Motor neuron (in vitro differentiated cells): ENCODE results near the gene CASK. TPM values are rescaled to one million over a fixed set of nuclear protein-coding genes. Genes with fewer than 3 reads are reported as not detected.
A peak's percentile ranks its signal among the peaks of the same experiment; 100 is the strongest.

Source experiments
- ATAC-seq, 8 experiments: fragments of 200-7000 bp; cut with Tn5 transposase; replicated peaks in 6 of 8; 2 replicates each; pipeline ENCODE4 v1.8.0; 2021; ENCODE audit warnings: mild to moderate bottlenecking in 8 of 8, moderate library complexity in 8 of 8
- H3K27ac ChIP-seq, 2 donors: fragments of 250-450 bp; sonication (Bioruptor Pico); 2 replicates each; pipeline ENCODE4 v1.9.0; 2021; ENCODE audit warnings: antibody characterized with exemption in 2 of 2, mild to moderate bottlenecking in 2 of 2, moderate library complexity in 1 of 2
- H3K4me1 ChIP-seq, 2 donors: fragments of 250-450 bp; sonication (Bioruptor Pico); replicated peaks in 1 of 2; 2 replicates each; pipeline ENCODE4 v1.6.1; 2021; ENCODE audit warnings: antibody characterized with exemption in 2 of 2, mild to moderate bottlenecking in 2 of 2, moderate library complexity in 1 of 2
- H3K4me3 ChIP-seq, 5 donors: fragments of 250-450 bp; sonication (Bioruptor Pico); 2 replicates each; pipeline ENCODE4 v1.9.0; 2021; ENCODE audit warnings: antibody characterized with exemption in 5 of 5, mild to moderate bottlenecking in 5 of 5, moderate library complexity in 4 of 5
- WGBS, 10 experiments: fragments of 450-650 bp; shearing (Covaris generic); methylation state at CpG; one replicate each; pipeline ENCODE4 v1.0.0; 2022; 5-methylcytosine and 5-hydroxymethylcytosine counted together
- in situ Hi-C, 9 experiments: fragments of 400-800 bp; cut with MboI; loops; one replicate each; pipeline ENCODE4 v1.15.0; 2021; ENCODE audit warnings: low sequenced_read_pairs in 9 of 9, low pct_unique_long_range_greater_than_20kb in 2 of 9; ENCODE audit not compliant: unreplicated experiment in 9 of 9
- total RNA-seq, 8 experiments: library from RNA; unstranded; fragments of 300-600 nt; gene quantifications; 2 replicates each; pipeline versions ENCODE4 v1.2.3 to v1.2.4, GENCODE V29; 2022

CASK gene
- total RNA-seq, 8 experiments from 2014 or later, result 15.6 to 51.7 (median 41.5) TPM

DNA sequence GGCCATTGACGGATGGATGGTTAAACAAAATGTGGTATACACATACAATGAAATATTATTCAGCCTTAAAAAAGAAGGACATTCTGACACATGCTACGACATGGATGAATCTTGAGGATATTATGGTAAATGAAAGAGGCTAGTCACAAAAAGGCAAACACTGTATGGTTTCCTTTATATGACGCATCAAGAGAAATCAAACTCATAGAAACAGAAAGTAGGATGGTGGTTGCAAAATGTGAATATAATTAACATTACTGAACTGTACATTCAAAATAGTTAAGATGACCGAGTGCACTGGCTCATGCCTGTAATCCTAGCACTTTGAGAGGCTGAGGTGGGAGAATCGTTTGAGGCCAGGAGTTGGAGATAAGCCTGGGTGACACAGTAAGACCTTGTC lies 9.5 kb upstream of the CASK start:
- in situ Hi-C loops, result no loop called here
- WGBS, 10 experiments, result 0 to 100% (median 90%) methylated on average over 1 to 5 of the region's 5 CpGs; no CpG with 5 or more reads in 3 of the 10 experiments
- H3K4me1 ChIP-seq, result no peaks in the 10 kb centered on the region
- ATAC-seq, result no peak
- H3K4me3 ChIP-seq, result no peak overlapping the region
- H3K27ac ChIP-seq, result no peak overlapping the region

DNA sequence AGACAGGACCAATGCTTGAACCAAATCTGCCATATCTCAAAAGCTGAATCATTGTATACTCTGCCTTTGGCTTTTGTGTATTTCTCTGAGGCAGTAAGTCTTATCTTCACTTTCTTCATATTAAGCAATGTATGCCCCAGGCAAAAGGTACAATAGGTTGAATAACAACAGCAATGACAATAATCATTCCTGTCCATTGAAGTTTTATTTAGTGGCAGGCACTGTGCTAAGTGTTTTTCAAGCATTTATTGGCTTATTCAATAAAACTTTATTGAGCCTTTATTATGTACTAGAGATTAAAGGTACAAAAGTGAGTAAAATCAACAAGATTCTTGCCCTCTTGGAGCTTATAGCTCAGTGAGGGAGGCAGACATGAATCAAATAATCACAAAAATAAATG lies 8.2 kb upstream of the CASK start:
- Histone ChIP-seq H3K4me3 (no peak overlapping the region), H3K4me1 (no peaks in the 10 kb centered on the region), H3K27ac (no peak overlapping the region)
- in situ Hi-C loops, result no loop called here
- no peak for ATAC-seq

DNA sequence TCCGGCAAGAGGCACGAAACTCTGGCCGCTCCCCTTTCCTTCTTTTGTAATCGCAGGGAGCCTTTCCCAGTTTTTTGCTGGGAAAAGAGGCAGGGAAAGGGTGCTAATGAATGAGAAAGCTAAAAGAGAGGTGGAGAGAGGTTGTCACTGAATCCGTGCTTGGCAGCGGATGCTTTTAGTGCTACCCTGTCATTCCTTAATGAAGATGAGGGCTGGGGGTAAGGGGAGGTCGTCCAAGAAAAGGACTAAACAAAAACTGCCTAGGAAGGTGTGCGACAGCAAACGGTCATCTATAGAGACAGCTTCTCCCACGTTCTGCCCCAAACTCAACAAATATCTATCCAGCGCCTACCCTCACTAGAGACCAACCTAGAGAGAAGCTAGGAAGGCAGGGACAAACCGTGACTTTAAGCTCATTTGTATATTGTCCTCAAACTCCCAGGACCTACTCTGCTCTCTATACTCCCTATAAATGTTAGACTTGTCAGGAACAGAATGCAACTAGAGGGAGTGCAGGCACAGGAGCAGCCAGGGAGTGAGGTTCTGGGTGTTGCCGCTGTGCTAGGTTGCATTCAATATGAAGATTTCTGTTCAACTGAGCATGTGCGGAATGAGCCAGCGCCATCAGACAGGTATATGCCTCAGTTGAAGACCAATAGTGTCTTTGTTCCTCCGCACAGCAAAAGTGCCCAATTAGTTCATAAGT lies 777 bp upstream of the CASK start:
- in situ Hi-C loops, result no loop called here
- WGBS, 10 experiments, result 0 to 55% (median 17%) methylated on average over 2 to 6 of the region's 16 CpGs; no CpG with 5 or more reads in 6 of the 10 experiments
- Histone ChIP-seq H3K27ac (peak overlapping the region; percentile 84 to 89), H3K4me3 (peak overlapping the region; percentile 57 to 70 (median 64)), H3K4me1 (peaks cover 0 to 9% of the 10 kb centered on the region in 2 donors)
- ATAC-seq, result peak; percentile 5 to 26 (median 14)

DNA sequence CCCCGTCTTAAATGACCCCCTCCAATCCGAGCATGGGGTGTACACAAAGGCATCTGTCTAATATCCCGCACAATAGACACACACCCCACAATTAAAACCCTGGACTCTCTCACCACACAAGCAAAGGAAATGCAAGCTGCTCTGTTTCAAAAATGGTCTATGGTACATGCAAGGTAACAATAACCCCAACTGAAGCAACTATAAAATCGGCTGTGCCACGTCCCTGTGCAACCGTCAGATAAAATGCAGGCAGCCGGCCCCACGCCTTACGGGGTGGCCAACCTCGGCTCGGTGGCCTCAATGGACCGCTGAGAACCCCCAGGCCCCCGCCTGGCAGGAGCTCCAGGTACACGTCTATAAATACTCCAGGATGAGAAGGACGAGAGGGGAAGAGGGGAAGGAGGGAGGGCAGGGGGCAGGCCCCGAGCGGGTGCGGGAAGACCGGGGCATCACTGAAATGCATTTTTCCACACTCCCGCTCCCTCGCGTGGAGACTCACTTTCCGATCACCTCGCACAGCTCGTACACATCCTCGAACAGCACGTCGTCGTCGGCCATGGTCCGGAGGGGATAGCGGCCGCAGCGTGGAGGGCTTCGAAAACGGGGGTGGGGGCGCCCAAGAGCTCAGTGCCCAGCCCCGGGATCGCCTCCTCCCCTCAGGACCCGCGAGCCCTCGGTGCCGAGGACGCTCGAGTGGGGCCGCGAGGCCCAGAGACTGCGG lies 763 bp downstream of the CASK start:
- Histone ChIP-seq H3K27ac (peak overlapping the region; percentile 93 to 94), H3K4me3 (peak overlapping the region; percentile 57 to 70 (median 64)), H3K4me1 (peaks cover 0 to 16% of the 10 kb centered on the region in 2 donors)
- in situ Hi-C loops, result no loop called here
- WGBS, 10 experiments, result 0 to 2% (median 0%) methylated on average over 1 to 7 of the region's 48 CpGs; no CpG with 5 or more reads in 5 of the 10 experiments
- ATAC-seq, result peak in 7 of 8 experiments; percentile 6 to 59 (median 56)

DNA sequence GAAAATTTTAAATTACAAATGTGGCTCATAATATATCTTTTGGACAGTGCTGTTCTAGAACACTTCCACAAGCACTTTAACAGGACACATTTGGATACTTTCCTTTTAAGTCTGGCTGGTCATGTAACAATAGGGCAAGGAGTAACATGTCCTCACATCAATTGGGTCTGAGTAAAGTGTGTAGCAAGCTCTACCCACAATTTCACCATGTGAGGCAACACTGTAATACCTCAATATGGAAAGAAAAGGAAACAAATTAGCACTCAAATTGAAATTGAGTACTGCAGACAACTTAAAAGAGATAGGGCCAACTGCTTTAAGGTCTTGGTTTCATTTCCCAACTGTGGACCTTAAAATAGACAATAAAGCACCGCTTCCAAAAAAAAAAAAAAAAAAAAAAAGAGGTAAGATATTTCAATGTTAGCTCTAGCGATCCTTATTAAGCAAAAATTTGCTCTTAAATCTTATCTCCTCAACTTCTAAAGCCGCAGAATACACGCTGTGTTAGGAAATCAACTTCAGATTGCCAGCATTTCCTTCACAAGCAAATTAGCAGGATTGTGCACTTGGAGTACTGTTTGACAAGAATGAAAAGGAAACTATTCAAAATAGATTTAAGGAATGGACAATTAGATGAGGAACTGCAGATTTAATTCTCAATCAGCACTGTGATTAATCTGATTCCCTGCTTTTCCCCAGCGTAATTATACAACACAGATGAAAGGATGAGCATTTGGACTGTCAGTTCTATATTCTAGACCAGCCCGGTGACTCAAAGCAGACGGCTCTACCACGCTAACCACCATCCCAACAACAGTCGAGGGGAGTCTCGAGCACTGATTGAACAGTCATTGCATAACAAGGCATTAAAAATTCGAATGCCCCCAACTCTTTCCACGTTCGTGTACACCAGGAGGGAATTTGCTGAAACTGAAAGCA lies 1.6 kb downstream of the CASK start:
- ATAC-seq, result no peak
- in situ Hi-C loops, result no loop called here
- H3K4me1 ChIP-seq, result peaks cover 0 to 16% of the 10 kb centered on the region in 2 donors
- H3K27ac ChIP-seq, result peak overlapping the region; percentile 93 to 94
- peak overlapping the region; percentile 57 to 70 (median 64) for H3K4me3 ChIP-seq
- 0 to 37% (median 0%) methylated on average over 1 to 11 of the region's 13 CpGs; no CpG with 5 or more reads in 1 of the 10 experiments for WGBS, 10 experiments

DNA sequence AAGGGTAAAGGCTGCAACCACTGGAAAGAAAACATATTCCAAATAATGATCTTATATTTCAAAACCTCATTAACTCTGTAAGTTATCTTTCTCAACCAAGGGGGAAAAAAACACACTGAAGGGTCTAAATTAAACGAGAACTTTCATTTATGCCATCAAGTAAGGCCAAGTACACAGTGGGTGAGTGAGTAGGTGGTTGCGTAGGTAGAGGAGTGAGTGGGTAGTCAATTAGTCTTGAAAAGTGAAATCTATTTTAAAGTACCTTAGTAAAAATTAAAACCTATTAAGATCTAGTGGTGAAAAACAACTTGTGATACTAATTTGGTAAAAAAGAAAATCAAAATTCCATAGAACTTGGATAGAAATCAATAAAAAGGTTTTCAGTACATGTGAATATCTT lies 3.5 kb downstream of the CASK start:
- Histone ChIP-seq H3K4me3 (no peak overlapping the region), H3K27ac (no peak overlapping the region), H3K4me1 (peaks cover 0 to 15% of the 10 kb centered on the region in 2 donors)
- no peak for ATAC-seq
- WGBS, 10 experiments, result 0 to 90% (median 85%) methylated on average over 1 to 2 of the region's 2 CpGs; no CpG with 5 or more reads in 4 of the 10 experiments
- in situ Hi-C loops, result no loop called here

DNA sequence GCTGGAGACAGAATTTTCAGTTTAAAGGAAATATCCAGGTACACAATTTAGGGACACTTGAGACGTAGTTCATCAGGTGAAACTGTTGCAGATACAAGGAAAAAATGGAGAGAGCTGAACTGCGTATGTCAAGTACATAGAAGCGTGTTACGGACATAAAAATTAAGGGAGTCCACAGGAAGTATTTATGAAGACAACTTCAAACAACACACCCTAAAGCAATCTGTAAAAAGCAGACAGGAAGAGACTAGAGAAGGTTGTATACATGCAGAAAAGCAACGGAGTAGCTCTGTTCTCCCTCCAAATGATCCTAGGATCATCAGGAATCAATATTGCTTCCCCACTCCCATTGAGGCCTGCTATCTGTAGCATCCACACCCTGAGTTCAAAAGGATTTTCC lies 5.8 kb downstream of the CASK start:
- in situ Hi-C loops, result no loop called here
- no peak overlapping the region for H3K27ac ChIP-seq
- WGBS, 10 experiments, result 63 to 100% (median 94%) methylated on average over 1 to 4 of the region's 5 CpGs; no CpG with 5 or more reads in 3 of the 10 experiments
- H3K4me1 ChIP-seq, result peaks cover 0 to 11% of the 10 kb centered on the region in 2 donors
- ATAC-seq, result no peak
- H3K4me3 ChIP-seq, result no peak overlapping the region

DNA sequence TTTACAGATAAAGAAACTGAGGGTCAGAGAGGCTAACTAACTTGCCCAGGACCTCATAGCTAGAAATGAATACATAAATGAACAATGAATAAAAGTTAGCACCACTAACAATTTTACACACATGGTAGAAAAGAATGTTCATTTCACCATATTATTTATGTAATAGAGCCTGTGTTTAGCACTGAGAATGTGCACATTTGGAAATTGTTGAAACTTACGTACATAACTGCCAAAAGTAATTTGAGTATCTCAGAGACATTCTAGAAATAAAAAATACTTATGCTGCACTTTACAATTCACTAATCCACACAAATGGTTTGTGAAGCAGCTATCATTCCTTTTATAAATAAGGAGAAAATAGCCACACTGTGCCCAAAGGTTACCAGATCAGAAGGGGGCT lies 9.9 kb downstream of the CASK start:
- no peak overlapping the region for H3K4me3 ChIP-seq
- WGBS, 10 experiments, result 100% methylated on average over 1 of the region's 1 CpG; no CpG with 5 or more reads in 9 of the 10 experiments
- peak in 1 of 8 experiments; percentile 27 for ATAC-seq

DNA sequence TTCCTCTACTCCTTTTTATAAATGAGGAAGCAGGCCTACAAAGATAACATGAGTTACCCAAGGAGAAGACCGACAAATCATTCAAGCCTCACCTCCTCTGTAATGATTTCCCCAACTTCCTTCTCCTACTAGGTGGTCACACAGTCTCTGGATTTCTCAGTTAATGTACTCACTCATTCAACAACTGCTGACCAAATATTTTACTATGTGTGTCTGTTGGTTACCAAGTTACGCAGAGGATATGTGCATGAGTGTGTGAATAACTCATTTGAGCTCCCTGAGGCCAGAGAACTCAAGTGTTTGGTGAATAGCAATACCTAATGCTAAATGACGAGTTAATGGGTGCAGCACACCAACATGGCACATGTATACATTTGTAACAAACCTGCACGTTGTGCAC lies 10.4 kb downstream of the CASK start:
- Histone ChIP-seq H3K4me1 (peaks cover 0 to under 1% of the 10 kb centered on the region in 2 donors), H3K4me3 (no peak overlapping the region), H3K27ac (no peak overlapping the region)
- WGBS, 10 experiments, result 50 to 100% (median 80%) methylated on average over 1 to 4 of the region's 4 CpGs; no CpG with 5 or more reads in 5 of the 10 experiments
- in situ Hi-C loops, result no loop called here
- ATAC-seq, result peak in 4 of 8 experiments; percentile 59 to 87 (median 86)

More for the DNA sequence above, 9.9 kb downstream of the CASK start:
- in situ Hi-C loops, result no loop called here
- Histone ChIP-seq H3K4me1 (peaks cover 0 to 6% of the 10 kb centered on the region in 2 donors), H3K27ac (no peak overlapping the region)

DNA sequence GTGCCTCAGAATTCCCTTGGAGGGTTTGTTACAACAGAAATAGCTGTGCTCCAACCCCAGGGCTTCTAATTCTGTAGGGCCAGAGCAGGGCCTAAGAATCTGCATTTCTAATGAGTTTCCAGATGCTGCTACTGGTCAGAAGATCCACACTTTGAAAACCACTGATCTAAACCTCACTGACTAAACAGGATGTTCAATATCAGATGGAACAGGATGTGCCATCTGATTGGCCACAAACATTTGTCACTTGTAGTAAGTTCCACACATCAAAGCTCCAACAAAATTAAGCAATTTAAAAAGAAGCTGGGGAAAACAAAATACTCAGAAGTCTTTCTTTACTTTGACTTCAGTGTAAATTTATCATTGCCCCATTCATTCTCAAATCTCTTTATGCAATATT lies 14.3 kb downstream of the CASK start:
- in situ Hi-C loops, result no loop called here
- Histone ChIP-seq H3K27ac (no peak overlapping the region), H3K4me3 (no peak overlapping the region), H3K4me1 (no peaks in the 10 kb centered on the region)
- ATAC-seq, result no peak

DNA sequence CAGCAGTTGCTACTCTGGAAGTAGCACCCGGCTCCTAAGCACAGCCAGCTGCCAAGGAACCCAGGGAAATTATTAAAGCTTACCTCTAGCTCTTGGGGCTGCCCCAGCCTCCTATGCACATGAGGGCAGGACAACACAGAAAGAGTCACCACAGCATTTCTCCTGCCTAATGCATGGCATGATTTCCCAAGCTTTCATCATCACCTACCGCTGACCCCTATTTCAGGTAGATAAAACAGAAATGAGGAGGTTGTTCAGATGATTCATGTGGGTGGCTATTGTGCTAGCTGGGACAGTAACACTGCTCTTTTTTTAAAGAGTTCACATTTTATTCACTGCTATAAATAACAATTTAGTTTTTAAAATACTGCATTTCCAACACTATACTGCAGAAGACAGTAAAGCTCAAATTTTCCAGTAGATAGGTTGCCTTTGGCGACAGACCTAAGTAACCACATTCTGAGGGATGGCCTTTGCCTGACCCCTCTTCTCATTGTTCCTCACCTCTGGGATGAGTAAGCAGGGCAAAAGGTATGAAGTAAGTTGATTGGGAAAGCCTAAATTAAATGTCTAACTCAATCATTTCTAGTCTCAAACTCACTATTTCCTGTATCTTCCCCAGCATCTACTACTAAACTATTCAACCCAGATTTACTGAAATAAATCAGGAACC lies 16.7 kb downstream of the CASK start:
- Histone ChIP-seq H3K4me3 (no peak overlapping the region), H3K4me1 (no peaks in the 10 kb centered on the region), H3K27ac (no peak overlapping the region)
- in situ Hi-C loops, result no loop called here
- no peak for ATAC-seq
- WGBS, 10 experiments, result 20 to 89% (median 76%) methylated on average over 1 to 3 of the region's 3 CpGs; no CpG with 5 or more reads in 6 of the 10 experiments

DNA sequence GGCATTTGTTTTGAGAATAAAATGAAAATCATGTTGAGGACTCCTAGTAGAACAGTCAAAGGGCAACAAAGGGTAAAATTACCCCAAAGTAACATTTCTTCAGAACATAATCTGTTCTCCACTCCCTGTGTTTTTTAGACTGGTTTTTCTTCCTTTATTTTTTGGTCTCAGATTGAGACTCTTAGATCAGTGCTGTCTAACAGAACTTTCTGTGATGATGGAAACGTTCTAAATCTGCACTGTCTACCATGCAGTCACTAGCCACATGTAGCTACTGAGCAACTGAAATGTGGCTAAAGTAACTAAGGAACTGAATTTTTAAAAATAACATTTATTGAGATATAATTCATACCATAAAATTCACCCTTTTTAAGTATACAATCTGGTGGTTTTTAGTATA lies 19.8 kb downstream of the CASK start:
- WGBS, 10 experiments, result 0 to 100% (median 43%) methylated on average over 1 of the region's 1 CpG; no CpG with 5 or more reads in 5 of the 10 experiments

More for the DNA sequence above, 19.8 kb downstream of the CASK start:
- ATAC-seq, result no peak
- Histone ChIP-seq H3K4me3 (no peak overlapping the region), H3K4me1 (no peaks in the 10 kb centered on the region), H3K27ac (no peak overlapping the region)
- in situ Hi-C loops, result no loop called here
